ENCODE measurements around the gene RAB43.
"Not testable (repeated sequence)": the region's sequence is repeated elsewhere in the genome, so short reads cannot be mapped to it uniquely, and the experiment has no call there.

Gene RAB43

DNA sequence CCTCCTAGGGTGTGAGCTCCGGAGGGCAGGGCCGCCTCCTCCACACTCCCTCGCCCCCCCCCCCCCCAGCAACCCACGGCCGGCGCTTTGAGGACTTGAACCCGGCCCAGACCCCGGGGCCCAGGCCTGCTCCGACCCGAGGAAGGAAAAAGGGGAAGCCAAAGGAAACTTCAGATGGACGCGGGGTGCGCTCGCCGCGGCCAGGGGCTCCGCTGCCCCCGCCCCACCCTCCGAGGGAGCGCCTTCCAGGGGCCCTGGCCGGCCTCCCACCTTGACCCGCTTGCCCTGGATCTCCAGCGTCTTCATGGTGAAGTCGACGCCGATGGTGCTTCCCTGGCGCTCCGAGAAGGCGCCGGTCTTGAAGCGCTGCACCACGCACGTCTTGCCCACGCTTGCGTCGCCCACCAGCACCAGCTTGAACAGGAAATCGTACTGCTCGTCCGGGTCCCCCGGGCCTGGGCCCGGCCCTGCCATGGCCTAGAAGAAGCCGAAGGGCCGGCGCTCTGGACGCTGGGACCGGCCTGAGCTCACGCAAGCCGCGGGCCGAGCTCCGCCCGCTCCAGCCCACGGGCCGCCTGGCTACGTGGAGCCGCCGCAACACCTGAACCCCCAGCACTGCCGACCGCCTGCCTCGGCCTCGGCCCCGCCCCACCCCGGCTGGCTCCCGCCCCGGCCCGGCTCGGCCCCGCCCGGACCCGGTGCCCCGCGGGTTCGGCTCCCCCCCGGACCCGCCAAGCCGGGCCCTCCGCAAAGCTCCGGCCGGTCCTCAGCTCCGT lies 400 bp downstream of the RAB43 start:
- FAIRE-seq: no peak

DNA sequence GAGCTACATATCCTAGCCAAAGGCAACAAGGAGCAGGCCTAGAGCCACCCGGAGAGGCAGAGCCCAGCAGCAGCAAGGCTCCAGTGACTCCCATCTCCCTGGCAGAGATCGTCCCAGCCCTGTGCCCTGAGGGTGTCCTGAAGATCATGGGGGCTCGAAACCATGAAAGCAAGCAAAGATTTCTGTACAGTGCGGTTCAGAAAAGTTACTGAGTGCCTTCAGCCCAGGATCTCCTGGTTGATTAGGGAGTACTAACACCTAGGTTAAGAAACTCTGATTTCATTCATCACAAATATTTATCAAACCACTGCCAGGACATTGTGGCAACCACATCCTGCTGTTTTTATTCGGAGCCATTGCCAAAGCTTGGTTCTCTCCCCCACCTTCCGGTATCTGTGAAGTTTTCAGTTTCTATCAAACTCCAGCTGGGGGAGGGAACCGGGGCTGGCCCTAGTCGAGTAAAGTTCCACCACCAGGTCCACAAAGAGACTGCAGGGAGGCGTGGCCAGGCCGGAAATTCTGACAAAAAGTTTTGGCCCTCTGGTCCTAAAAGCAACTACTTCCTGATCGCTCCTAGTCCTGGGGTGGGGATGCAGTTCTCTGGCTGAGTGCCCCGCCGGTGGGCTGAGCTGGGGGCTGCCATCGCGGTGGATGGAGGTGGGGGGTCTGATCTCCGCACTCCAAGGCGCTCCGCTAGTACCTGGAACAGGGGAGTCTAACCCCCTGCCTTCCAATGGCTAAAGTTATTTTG lies 1.2 kb downstream of the RAB43 start:
- FAIRE-seq: no peak

DNA sequence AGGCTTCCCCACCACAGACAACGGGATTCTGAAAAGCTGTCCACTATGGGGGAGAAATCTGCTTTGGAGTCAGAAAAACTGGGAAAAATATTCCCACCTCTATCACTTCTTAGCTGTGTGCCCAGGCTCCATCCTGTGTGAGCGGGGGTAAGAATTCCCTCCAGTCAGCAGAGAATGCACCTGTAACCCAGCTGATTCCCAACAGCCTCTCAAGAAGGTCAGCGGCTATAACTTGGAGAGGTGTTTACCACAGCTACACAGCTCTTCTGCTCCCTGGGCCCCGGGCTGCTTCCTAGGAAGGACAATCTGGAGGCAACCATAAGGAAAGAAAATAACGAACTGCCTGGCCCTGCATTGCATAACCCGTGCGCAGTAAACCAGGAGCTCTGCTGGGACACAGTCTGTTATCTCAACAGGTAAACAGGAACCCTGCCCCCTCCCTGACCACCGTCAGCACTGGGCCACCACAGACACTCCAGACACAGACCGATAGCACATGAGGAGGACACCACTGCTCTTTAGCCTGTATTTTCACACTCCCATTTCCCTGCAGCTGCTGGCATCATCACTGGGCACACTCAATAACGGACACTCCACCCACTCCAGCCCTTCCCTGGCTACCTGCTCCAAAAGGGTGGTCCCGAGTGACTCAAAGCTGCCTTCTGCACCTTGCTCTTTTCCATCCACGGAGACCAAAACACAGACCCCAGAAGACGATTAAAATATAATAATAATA lies 2.1 kb downstream of the RAB43 start:
- FAIRE-seq: no peak

DNA sequence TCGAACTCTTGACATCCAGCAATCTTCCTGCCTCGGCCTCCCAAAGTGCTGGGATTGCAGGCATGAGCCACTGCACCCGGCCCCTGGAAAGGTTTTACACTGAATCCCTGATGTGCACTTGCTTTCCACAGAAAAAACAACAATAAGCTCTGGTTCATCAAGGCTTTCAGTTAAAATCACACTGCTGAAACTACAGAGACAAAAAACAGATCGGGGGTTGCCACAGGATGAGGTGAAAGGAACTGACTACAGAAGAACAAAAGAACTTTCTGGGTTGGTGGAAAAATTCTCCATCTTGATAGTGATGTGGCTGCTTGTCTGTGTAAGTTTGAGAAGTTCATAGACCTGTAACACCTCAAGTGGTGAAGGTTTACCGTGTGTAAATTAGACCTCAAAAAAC lies 2.9 kb downstream of the RAB43 start:
- FAIRE-seq: no peak

DNA sequence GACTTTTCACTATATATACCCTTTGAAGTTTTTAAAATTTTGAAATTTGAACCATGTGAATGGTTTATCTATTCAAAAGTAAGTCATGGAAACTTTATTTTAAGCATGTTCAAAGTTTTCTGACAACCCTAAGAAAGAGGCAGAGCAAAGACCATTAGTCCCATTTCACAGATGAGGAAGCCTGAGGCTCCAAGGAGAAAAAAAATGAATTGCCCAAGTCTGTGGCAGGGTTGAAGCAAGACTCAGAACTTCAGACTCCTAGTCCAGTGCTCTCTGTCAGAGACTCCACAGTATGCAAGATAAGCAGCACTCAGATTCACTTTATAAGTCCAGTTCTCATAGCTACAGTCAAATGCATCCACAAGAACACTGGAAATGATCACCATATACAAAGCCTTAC lies 4.5 kb downstream of the RAB43 start:
- no peak for FAIRE-seq

DNA sequence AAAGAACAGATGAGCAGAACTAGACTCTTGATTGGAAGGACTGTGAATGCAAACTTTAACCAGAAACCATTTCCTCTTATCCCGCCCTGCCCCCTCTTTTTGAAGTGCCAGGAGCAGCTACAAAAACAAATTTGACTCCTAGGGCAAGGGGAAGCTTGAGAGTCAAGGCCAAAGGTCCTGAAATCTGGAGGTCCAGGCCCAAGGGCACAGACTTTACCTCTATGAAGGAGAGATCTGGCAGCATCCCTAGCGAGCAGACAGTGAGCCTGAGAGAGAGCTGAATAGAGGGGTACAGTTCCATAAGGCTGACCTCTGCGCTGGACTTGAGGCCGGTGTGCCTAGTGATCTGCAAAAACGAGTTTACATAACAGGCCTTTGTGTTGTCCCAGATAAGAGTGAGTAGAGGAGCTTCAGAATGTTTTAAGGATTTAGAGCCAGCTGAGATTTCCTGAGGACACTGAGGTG lies 5.1 kb downstream of the RAB43 start:
- FAIRE-seq: no peak

DNA sequence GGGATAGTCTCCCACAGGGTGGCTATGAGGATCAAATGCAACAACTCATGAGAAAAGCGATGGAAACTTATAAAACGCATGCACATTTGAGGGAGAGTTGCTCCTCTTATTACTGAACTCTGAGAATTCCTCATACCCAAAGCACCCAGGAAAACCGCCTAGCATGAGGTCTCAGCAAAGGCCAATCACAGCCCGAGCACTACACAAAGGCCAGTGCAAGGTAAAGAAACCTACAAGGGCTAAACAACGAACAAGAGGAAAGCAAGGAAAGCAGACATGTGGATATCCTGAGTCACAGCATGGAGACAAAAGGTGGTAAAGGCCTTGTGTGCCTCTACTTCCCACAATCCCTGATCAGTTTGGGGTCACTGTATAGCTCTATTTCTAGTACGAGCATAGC lies 7.1 kb downstream of the RAB43 start:
- no peak for FAIRE-seq

DNA sequence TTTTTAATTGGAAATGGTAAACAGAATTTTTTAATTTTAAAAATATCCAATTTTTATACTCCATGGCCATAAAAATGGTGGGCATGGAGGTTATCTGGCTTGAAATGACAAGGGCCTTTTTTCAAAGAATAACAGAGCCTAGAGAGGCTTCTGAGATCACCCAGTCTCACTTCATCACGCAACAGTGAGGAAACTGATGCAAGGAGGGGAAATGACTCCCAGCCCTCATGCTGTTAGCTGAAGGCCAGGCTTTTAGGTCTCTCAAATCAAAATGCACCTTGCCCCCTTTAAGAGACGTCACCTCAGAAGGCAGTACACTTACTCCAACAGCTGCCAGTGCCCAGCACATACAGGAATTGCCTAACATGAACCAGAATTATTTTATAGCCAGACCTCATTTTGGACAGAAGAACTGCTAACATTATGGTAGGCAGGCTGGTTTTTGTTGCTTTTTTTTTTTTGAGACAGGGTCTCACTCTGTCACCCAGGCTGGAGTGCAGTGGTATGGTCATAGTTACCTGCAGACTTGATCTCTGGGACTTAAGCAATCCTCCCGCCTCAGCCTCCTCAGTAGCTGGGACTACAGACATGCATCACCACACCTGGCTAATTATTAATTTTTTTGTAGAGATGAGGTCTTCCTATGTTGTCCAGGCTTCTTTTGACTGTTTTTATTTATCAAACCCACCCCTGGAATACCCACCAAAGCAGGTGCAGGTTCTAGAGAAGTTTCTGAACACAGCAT lies 9.1 kb downstream of the RAB43 start:
- FAIRE-seq: no peak

DNA sequence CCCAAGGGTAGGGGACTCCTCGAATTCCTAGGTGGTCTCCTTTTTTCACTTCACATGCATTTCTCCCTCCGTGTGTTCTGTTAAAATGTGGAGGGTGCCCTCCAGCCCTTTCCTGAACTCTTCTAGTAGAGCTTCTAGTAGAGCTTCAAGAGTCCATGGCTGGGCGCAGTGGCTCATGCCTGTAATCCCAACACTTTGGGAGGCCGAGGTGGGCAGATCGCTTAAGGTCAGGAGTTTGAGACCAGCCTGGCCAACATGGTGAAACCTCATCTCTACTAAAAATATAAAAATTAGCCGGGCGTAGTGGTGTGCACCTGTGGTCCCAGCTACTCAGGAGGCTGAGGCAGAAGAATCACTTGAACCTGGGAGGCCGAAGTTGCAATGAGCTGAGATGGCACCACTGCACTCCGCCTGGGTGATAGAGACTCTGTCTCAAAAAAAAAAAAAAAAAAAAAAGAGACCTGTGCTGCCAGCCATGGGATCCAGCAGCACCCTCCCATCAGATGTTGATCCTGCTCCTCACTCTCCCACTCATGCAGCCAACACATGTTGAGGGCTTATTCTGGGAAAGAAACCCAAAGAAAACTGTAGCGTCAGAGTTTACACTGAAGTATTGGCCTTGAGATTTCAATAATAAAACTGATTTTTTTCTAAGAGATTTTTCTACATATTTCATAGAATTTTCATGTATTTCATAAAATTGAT lies 10.4 kb downstream of the RAB43 start:
- FAIRE-seq: not testable (repeated sequence)

DNA sequence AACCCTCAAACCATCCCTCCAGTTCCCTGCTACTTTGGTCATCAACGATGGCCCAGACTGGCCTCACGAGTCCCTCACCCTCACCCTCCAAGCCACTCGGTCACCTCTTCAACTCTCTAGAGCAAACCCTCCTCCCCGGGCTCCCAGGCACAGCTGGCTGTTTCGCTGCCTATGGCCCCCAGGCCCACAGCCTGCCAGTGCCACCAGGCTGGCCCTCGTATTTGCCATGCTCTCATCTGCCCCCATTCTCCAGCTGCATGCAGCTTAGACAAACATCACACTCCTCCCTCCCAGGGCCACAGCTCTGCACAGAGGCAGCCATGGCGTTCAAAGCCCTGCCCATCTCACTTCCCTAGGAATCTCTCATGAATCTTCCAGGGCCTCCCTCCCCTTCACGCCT lies 13.8 kb downstream of the RAB43 start:
- no peak for FAIRE-seq

DNA sequence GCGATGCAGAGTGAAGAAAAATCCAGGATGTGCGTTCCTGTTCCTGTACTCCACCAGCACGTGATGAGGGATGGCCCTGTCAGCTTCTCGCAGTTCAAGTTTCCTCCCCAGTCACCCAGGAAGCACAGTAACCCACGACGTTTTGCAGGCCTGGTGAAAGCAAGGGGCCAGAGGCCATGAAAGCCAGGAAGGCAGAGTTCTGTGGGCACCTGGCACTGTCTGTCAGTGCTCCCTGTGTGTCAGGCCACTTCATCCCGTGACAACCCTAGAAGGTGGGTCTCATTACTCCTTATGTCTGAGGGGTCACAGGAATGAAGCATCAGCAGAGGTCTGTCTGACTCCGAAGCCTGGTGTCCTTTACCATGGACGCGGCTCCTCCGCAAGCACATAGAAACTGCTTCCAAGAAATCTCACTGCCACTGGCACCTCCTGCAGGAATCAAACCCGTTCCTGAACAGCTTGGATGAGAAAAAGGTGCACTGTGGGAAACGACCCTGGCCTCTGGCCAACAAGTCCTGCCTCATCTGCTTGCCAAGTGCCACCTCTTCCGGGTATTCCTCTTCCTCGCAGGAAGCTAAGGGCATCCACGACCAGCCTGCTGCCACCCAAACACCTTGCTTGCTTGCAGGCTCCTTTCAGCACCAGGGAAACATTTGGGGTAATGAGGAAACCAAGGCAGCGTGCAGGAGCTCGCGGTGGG lies 14.6 kb downstream of the RAB43 start:
- FAIRE-seq: no peak

DNA sequence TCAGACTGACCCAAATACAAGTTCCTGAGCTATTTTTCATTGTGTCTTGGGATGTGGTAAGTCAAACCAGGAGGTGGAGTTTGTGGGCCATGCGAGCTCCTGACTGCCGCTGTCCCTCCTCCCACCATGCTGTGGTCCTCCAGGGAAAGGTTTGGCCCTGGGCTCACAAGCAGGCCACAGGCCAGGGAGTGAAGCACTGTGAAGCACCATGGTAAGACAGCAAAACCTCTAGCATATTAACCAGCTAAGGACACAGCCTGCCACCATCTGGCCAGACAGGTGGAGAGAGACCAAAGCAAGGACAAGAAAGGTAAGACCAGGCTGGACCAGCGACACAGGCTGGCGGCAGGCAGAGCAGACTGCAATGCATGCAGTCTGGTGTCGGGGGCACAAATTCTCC lies 15.3 kb downstream of the RAB43 start:
- no peak for FAIRE-seq

DNA sequence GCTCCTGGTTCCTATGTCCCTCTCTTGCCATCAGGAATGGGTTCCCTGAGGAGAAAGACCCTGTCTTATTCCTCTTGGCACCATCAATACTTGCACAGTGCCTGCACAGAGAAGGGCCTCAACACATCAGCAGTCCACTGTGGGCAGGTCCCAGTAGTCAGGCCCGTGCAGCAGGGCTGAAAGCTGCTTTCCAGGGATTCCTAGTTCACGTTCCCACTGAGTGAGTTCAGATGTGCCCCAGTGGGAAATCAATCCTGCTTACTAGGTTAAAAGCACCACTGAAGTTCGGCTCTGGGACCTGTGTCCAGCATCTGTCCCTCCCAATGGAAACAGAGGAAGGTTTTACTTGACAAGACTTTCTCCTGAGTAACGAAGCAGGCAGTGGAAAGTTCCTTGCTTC lies 15.7 kb downstream of the RAB43 start:
- FAIRE-seq: no peak

DNA sequence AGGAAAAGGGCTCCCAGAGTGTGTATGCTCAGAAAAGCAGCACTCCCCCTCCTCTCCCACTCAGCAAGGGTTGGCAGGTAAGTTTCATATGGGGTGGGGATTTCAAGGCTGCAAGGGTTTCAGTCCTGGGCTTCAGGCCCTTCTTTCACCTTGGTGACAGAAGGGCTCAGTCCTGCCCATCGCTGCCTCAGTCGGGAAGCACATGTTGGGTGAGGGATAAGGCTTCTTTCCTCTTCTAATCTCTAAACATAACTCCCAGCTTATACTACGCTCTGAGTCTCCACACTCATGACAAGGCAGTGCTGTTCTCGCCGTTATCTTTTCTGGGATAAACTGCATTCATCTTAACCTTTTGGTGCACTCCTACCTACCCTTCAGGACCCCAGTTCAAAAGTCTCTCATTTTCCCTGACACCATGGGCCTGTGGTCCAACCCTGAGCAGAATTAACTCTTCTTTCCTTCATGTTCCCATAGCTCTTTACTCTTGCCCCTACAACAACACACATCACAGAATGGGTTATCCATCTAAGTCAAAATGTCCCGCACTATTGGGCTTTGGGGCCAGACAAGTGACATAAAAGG lies 17.0 kb downstream of the RAB43 start:
- no peak for FAIRE-seq

DNA sequence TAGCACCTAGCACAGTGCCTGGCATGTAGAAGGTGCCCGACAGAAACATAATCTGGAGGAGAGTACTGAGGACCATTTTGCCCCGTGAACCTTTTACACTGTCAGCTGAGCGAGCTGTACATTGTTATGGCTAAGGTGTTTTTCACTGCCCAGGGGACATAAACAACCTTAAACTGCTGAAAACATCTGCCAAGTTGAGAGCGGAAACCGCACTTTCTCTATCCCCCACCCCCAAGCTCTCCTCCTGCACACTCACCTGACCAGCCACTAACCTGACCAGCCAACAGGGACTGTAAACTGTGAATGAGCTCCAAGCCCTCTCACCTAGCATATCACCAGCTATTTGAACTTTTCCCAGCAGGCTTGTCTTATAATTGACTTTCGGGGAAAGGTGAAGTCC lies 17.6 kb downstream of the RAB43 start:
- FAIRE-seq: no peak

DNA sequence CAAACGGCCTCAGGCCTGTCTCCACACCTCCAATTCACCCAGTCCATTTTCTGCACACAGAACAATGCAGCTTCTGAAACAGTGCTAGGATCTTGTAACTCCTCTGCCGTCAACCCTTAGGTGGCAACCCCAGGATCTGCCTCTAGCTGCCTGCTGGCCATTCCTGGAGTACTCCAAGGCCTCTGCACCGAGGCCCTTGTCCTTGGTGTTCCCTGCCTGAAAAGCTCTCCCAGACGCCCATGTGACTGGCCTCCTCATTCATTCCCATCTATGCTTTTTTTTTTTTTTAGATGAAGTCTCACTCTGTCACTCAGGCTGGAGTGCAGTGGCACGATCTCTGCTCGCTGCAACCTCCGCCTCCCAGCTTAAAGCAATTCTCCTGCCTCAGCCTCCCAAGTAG lies 18.3 kb downstream of the RAB43 start:
- no peak for FAIRE-seq

DNA sequence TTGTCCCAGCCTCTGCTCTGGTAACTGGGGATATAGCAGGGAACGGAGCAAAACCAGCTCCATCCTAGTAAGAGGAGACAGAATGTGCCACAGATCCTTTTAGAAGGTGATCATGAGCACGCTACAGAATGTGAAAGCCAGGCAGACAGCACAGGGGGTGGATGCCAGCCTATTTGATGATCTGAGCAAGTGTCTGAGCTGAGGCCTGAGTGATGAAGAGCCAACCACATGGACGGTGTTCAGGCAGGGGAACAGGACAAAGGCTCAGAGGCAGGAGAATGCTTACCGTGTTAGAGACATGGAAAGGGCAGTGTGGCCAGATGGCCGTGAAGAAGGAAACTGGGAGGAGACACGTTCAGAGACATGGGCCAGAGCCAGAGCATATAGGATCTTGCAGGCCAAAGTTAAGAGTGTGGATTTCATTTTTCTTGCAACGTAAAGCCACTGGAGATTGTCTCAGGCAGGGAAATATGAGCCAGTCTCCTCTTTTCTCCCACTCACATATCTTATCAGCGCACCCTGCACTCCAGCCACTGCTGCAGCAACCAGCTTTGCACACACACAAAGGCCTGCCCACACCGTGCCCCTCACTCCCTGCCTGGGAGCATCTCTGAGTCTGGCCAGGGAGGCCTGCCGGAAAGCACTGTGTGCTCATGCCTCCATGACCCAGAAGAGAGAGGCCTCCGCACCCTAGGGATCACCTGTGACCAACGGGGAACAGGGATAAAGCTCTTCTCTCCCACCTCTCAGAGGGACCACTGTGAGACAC lies 20.1 kb downstream of the RAB43 start:
- FAIRE-seq: no peak

DNA sequence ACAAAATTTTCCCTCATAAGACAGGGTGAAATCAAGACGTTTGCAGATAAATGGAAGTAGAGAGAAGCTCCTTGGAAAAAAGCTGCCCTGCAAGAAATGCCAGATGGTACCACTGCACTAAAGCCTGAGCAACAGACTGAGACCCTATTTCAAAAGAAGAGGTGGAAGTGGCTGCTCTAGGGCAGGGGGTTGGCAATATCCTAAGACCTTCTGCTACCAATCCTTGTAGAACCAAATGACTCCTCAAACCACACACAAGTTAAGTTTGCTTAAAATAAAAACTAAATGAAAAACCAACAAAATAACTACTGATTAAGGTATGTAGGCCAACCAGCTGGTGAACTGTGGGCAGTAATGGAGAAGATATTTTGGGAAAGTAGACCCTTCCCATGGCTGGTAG lies 21.3 kb downstream of the RAB43 start:
- no peak for FAIRE-seq

DNA sequence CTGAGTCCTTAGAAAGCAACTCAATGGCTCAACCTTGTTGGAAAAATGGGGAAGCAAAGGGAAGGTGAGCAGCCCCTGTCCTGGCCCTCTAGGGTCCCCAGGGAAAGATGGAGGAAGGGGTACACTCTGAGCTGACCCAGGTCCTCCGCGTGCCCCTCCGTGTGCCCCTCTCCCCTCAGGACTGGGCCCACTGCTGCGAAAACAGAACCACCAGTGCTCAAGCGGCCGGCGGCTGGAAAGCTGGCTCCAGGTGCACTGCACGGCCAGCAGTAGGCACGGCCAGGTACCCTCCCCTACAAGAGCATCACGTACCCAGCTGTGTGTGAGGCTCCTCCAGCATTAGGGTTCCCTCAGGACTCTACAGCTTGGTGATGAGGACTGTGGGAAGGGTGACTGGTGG lies 26.3 kb downstream of the RAB43 start:
- FAIRE-seq: no peak

DNA sequence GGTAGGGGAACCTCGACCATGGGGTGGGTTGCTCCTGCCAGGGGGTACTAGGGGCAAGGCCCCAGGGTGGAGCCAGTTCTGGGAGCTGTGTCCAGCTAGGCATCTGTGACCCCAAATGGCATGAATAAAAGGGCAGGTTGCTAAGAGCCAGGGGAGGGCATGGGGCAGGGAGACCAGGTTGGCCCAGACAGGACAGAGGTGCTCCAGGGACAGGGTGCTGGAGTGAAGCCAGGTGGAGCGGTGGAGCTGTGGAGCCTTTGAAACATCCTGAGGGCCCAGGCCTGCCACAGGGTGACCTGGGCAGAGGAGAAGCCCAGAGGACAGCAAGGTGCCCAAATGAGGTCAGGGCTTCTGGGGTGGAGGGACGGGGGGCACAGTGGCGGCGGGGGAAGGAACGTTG lies 33.3 kb downstream of the RAB43 start:
- not testable (repeated sequence) for FAIRE-seq

DNA sequence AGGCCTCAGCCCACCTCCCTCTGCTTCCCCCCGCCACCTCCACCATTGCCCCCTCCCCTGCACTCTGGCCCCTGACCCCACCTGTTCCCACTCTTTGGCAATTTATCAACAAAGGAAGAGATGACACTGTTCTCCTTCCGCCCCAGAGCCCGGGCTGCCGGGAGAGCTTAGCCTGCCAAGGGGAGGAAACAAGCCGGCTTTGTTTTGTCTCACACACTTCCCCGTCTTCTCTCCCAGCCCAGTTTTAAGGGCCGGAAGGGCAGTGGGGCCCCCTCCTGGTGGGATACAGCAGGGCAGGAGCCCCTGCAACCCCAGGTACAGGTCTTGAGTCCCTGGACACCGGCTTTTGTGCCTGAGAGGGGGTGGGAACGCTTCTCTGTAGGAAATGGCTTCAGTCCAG lies 33.7 kb downstream of the RAB43 start:
- FAIRE-seq: not testable (repeated sequence)
